ENCODE measurements around the gene EEFSEC.

Gene EEFSEC

DNA sequence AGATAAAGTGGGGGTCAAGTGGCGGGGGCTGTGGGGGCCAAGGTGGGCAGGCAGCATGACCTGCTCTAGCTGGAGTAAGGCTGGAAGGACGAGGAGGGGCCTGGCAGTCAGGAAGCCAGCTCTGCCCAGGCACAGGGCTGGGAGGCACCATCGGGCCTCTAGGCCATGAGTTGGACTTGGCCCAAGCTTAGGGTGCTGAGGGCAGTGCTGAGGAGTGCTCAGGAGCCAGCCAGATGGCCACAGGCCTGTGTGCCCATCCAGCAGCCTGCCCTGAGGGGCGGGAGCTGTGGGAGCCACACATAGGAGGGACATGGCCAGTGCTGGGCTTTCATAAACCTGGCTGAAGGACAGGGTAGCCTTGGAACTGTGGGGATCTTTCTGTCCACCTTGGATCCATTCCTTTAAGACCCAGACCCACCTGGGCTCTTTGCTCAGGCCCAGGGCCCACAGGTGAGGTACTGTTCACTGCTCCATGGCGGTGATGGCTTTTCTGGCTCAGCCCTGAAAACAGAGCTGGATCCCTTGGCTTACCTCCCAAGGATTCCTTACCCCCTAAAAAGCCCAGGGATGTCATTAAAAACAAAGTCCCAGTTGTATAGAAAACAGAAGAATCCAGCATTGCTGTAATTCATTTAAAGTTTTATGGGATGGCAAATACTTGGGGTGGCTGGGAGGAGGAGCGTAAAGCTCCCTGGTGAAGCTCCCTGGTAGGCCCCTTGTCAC is 176.4 kb downstream of the EEFSEC start:
- DNase-seq (ENCODE audit: low read depth in 1 of 2, low spot score in 1 of 2) = no peak

- no peak for DNase-seq (ENCODE audit: low read depth in 1 of 2, low spot score in 1 of 2)
Observed at GRCh38 chr3:128330214-128330842, 177.0 kb downstream of the EEFSEC start.

DNA sequence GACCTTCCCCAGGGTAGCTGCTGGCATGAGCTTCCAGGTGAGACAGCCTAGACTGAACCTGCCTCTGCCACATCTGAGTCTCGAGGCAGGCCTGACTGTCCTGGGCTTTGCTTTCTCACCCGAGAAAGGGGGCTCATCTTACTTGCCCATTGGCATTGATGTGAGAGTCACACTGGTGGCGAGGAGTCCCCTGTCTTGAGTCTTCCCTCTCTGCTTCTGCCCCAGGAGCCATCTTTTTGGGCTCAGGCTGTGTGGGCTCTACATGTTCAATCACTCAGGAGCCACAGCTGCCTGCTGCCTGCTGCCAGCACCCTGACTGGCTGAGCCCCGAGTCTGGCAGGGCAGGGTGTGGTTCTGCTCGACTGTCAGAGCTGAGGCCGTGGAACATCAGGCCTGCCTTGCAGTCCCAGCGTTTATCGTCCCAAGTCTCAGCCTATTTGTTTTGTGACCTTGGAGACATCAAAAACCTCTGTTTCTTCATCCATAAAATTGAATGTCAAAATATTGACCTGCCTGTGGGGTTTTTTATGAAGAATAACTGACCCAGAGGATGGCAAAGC is 180.9 kb downstream of the EEFSEC start:
- no peak for DNase-seq (ENCODE audit: low read depth in 1 of 2, low spot score in 1 of 2)

GRCh38 chr3:128334766-128335165 is 181.5 kb downstream of the EEFSEC start:
- DNase-seq (ENCODE audit: low read depth in 1 of 2, low spot score in 1 of 2) = no peak

GRCh38 chr3:128335621-128336296 is 182.5 kb downstream of the EEFSEC start:
- DNase-seq (ENCODE audit: low read depth in 1 of 2, low spot score in 1 of 2) = no peak

DNA sequence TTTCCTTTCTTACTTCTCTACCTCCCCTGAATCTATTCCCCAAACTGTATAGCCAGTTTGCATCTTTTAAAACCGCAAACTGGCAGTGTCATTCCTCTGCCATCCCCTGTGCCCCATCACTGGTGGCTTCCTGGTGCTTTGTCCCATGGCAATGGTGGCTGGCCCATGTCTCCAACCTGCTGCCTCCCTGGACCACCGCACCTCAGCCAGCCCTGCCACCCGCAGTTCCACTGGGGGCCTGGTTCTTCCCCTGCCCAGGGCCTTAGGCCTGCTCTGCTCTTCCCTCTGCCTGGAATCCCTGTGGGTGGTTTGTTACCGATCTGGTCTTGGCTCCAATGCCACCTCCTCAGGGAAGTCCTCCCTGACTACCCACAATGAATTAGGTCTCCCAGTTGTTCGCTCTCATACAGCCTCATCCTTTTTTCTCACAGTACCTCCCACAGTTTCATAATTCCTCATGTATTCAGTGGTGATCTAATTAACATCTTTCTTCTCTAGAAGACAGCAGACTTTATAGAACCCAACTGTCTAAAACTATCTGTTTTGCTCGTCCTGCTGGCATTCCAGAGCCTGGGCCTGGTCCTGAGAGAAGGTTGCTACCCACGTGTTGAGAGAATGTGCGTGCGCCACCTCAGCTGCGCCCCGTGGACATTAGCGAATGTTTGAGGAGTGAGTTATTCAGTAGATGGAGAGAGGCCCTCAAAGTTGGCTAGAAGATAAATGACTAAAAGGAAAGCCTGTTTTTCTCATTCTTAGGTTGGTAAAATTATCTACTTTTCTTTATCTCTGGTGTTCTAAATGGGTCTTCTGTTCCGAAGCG is 183.3 kb downstream of the EEFSEC start:
- no peak for DNase-seq (ENCODE audit: low read depth in 1 of 2, low spot score in 1 of 2)

DNA sequence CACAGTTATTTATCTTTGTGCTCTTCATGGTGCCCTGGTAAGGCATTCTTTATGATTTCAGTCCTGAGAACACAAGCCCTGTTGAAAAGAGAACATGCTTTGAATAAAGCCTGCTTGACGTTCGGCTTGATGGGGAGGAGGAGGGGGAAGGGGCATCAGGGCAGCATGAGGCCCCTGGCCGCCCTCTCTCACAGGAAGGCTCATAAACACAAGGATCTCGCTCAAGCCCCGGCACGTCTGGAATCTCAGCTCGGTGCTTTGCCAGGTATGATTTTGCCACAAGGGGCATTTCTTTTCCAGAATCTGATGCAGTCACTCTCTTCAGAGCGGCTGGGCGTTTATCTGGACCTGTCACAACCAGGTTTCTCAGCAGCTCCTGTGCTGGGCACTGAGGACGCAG is 184.0 kb downstream of the EEFSEC start:
- DNase-seq (ENCODE audit: low read depth in 1 of 2, low spot score in 1 of 2) = no peak

DNA sequence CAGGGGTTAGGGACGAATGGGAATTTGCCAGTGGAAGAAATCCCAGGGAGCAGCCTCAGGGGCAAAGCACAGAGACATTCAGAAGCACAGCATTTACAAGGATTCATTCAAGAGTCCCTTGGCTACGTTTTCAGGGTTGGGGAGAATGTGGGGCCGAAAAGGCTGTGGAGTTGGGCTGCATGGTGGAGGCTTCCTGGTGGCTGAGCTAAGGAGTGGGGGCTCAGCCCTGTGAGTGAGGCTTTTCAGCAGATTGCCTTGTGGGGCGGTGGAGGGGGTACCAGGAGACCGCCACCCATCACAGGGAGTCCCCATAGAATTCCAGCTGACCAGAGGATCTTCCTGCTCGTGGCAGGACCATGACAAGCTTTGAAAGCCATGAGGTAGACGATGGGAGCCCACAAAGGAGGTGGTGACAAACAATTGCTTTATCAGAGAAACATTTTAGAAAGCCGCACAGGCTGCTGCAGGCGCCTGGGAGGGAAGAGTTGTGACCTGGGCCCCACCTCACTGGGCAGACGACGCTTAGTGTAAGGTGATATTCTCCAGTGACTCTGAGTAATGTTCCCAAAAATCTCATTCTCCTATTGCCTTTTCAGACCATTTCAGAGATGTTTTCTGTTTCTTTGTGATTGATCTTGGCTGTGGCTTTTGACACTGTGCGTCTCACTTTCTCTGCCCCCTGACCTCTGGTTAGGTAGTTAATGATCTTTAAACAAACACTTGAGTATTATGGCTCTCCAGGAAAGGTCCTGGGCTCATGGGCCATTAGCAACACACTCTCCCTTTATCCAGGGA is 185.5 kb downstream of the EEFSEC start:
- DNase-seq (ENCODE audit: low read depth in 1 of 2, low spot score in 1 of 2) = no peak

GRCh38 chr3:128339491-128340012 is 186.3 kb downstream of the EEFSEC start:
- DNase-seq (ENCODE audit: low read depth in 1 of 2, low spot score in 1 of 2) = no peak

DNA sequence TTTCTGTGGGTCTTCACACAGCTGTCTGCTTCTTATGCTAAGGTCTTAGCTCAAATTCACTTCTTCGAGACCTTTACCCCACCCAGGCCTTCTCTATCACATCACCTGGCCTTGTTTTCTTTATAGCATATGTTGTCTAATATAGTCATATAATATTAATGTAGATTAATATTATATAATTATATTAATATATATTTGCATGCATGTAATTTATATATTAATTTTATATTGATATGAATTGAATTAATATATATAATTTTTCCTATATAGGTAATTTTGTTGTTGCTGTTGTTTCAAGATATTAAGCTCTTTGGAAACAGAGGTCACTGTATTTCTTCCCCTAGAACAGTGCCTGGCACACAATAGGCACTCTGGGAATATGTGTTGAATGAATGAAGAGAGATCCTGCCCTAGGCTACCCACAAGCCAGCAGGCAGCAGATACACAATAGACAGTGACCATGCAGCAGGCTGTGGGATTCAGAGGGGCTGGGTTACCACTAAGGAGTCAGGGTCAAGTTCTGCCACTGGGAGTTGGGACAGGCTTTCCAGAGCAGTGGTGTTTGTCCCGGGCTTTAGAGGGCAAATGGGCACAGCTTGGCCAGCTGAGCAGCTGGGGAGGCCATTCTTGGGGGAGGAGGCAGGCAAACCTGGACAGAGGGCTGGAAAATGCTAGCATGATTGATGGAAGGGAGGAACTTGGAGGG is 187.1 kb downstream of the EEFSEC start:
- no peak for DNase-seq (ENCODE audit: low read depth in 1 of 2, low spot score in 1 of 2)

- no peak for DNase-seq (ENCODE audit: low read depth in 1 of 2, low spot score in 1 of 2)
Observed at GRCh38 chr3:128340904-128341555, 187.7 kb downstream of the EEFSEC start.

GRCh38 chr3:128341659-128342395 is 188.5 kb downstream of the EEFSEC start:
- DNase-seq (ENCODE audit: low read depth in 1 of 2, low spot score in 1 of 2) = no peak

DNA sequence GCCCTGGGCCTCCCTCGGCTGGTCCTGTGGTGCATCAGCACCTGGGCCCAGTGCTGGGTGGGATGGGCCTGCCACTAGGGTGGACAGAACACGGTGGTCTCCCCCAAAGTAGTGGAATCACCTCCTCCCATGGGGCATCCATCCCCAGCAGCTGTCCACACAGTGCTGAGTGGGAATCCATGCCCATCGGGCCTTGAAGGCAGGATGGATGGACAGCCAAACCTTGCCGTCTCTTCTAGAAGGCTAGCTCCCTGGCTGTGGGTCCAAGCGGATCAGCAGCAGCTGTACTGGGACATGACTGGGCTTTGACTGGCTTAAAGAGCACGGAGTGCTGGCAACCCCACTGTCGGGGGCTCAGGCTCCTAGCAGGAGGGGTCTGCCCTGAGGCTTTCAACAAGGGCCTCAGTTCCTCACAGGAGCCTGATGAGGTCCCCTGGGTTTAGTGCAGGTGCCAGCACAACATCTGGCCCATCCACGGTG is 189.5 kb downstream of the EEFSEC start:
- DNase-seq (ENCODE audit: low read depth in 1 of 2, low spot score in 1 of 2) = no peak

DNA sequence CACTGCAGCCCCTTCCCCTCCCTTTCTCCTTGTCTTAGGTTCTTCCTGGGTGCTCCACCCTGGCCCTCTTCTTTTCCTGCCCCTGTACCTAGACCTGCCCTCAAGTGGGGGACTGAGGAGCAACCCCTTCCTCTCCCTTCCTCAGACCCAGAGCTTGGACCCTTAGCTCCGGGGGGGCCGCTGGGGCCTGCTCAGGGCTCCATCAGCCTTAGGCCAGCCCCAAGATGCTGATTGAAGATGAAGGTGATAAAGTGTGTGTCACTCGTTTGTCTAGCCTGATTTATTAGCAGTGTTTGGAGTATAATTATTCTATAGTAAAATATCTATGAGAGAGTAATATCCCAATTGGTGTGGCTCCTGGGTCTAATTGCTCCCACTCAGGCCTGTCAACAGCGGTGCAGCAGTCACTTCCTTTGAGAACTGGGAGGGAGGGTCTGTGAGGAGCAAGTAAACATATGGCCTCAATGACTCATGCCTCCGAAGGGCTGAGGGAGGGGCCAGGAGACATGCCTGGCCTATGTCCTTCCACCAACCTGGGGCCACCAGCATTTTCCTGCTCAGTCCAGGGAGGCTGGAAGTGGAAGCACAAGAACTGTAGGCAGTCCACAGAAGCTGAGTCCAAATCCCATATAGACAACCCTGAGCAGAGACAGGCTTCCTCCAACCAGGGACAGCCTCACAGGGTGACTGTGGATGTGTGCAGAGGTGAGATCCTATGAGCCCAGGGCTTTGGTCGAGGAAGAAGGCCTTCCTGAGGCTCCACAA is 190.2 kb downstream of the EEFSEC start:
- DNase-seq (ENCODE audit: low read depth in 1 of 2, low spot score in 1 of 2) = no peak

- no peak for DNase-seq (ENCODE audit: low read depth in 1 of 2, low spot score in 1 of 2)
Observed at GRCh38 chr3:128344052-128344735, 190.9 kb downstream of the EEFSEC start.

- DNase-seq (ENCODE audit: low read depth in 1 of 2, low spot score in 1 of 2) = no peak
Observed at GRCh38 chr3:128345196-128345595, 191.9 kb downstream of the EEFSEC start.

DNA sequence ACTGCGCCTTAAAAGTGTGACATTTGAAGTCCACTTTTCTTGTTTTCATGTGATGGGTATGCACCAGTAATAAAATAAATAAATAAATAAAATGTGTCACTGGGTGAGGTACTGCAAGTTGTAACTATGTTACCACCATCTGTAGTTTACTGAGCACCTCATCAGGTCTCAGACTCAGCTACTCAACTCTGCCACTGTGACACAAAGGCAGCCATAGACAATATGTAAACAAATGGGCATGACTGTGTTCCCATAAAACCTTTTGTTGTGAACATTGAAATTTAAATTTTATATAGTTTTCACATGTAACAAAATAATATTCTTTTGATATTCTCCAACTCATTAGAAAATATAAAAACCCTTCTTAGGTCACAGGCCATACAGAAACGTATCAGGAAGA is 193.3 kb downstream of the EEFSEC start:
- no peak for DNase-seq (ENCODE audit: low read depth in 1 of 2, low spot score in 1 of 2)
